Mesenchymal stem cell (in vitro differentiated cells and primary cell): ENCODE measurements around the gene EXOC6. TPM values are rescaled to one million over a fixed set of nuclear protein-coding genes. Genes with fewer than 3 reads are reported as not detected.

Experiments
- DNase-seq: peaks from one replicate; pipeline ENCODE4 v3.0.0-alpha.2; 2013
- H2AFZ ChIP-seq: one replicate; pipeline ENCODE4 v1.6.1; 2013; ENCODE audit warnings: low read depth, mild to moderate bottlenecking, control low read depth, inconsistent platforms, low read length, moderate library complexity
- H2AK5ac ChIP-seq: 2 replicates; pipeline ENCODE4 v1.6.1; 2013; ENCODE audit warnings: low read length, moderate library complexity, mild to moderate bottlenecking, inconsistent platforms; ENCODE audit not compliant: severe bottlenecking
- H2BK120ac ChIP-seq: one replicate; pipeline ENCODE4 v1.6.1; 2013; ENCODE audit warnings: low read depth, mild to moderate bottlenecking, inconsistent platforms, low read length, moderate library complexity
- H2BK12ac ChIP-seq, 2 experiments: one replicate each; pipeline ENCODE4 v1.6.1; 2013; ENCODE audit warnings: inconsistent platforms in 2 of 2, low read length in 2 of 2, mild to moderate bottlenecking in 2 of 2, moderate library complexity in 2 of 2, control low read depth in 1 of 2
- H2BK15ac ChIP-seq: one replicate; pipeline ENCODE4 v1.6.1; 2013; ENCODE audit warnings: mild to moderate bottlenecking, low read depth, inconsistent platforms; ENCODE audit not compliant: poor library complexity, severe bottlenecking
- H2BK5ac ChIP-seq: 2 replicates; pipeline ENCODE4 v1.6.1; 2013; ENCODE audit warnings: low read depth, mild to moderate bottlenecking, low read length, control low read depth, inconsistent platforms; ENCODE audit not compliant: poor library complexity, severe bottlenecking
- H3K14ac ChIP-seq, 2 experiments: one replicate each; pipeline ENCODE4 v1.6.1; 2013; ENCODE audit warnings: inconsistent platforms in 2 of 2, low read length in 2 of 2, control low read depth in 1 of 2, mild to moderate bottlenecking in 1 of 2, moderate library complexity in 1 of 2
- H3K18ac ChIP-seq, 2 experiments: one replicate each; pipeline ENCODE4 v1.6.1; 2013; ENCODE audit warnings: inconsistent platforms in 2 of 2, low read length in 2 of 2, control low read depth in 1 of 2, low read depth in 1 of 2, mild to moderate bottlenecking in 1 of 2
- H3K23ac ChIP-seq, 2 experiments: one replicate each; pipeline ENCODE4 v1.6.1; 2013; ENCODE audit warnings: inconsistent platforms in 2 of 2, low read length in 2 of 2, mild to moderate bottlenecking in 2 of 2, moderate library complexity in 2 of 2, control low read depth in 1 of 2
- H3K27ac ChIP-seq: 2 replicates; pipeline ENCODE4 v1.5.1; 2013; ENCODE audit warnings: mild to moderate bottlenecking, moderate library complexity, low read length, control low read depth, inconsistent platforms; ENCODE audit not compliant: poor library complexity, severe bottlenecking
- H3K27me3 ChIP-seq, 2 experiments: 2 replicates each; pipeline versions ENCODE4 v1.6.1 to v1.7.0; 2013; ENCODE audit warnings: low read length in 2 of 2, mild to moderate bottlenecking in 2 of 2, moderate library complexity in 2 of 2, control low read depth in 1 of 2, inconsistent platforms in 1 of 2; ENCODE audit not compliant: control insufficient read depth in 1 of 2, insufficient read depth in 1 of 2
- H3K36me3 ChIP-seq, 2 experiments: 2 replicates each; pipeline versions ENCODE4 v1.6.1 to v1.7.0; 2013; ENCODE audit warnings: low read length in 2 of 2, control low read depth in 1 of 2, inconsistent platforms in 1 of 2, low read depth in 1 of 2, mild to moderate bottlenecking in 1 of 2; ENCODE audit not compliant: insufficient read depth in 2 of 2, control insufficient read depth in 1 of 2
- H3K4ac ChIP-seq, 2 experiments: one replicate each; pipeline ENCODE4 v1.6.1; 2013; ENCODE audit warnings: inconsistent platforms in 2 of 2, low read length in 2 of 2, mild to moderate bottlenecking in 2 of 2, moderate library complexity in 2 of 2, control low read depth in 1 of 2, low read depth in 1 of 2
- H3K4me1 ChIP-seq: 2 replicates; pipeline ENCODE4 v1.6.1; 2013; ENCODE audit warnings: low read depth, low read length, control low read depth; ENCODE audit not compliant: control insufficient read depth, insufficient read depth
- H3K4me2 ChIP-seq: 2 replicates; pipeline ENCODE4 v1.6.1; 2013; ENCODE audit warnings: low read length, mild to moderate bottlenecking, inconsistent platforms; ENCODE audit not compliant: poor library complexity, severe bottlenecking
- H3K4me3 ChIP-seq, 2 experiments: 2 replicates each; pipeline versions ENCODE4 v1.5.1 to v1.7.0; 2013; ENCODE audit warnings: low read length in 2 of 2, mild to moderate bottlenecking in 2 of 2, control low read depth in 1 of 2, low read depth in 1 of 2; ENCODE audit not compliant: insufficient read depth in 1 of 2
- H3K79me1 ChIP-seq: replicated peaks from 2 replicates; pipeline ENCODE4 v1.6.1; 2013; ENCODE audit warnings: mild to moderate bottlenecking, control low read depth, low read length, inconsistent platforms; ENCODE audit not compliant: poor library complexity, severe bottlenecking
- H3K9ac ChIP-seq: 2 replicates; pipeline ENCODE4 v1.7.0; 2013; ENCODE audit warnings: mild to moderate bottlenecking, low read length, moderate library complexity
- H3K9me3 ChIP-seq: 2 replicates; pipeline ENCODE4 v1.7.0; 2013; ENCODE audit warnings: mild to moderate bottlenecking, low read length; ENCODE audit not compliant: control insufficient read depth
- H4K8ac ChIP-seq: one replicate; pipeline ENCODE4 v1.6.1; 2013; ENCODE audit warnings: inconsistent platforms, mild to moderate bottlenecking, low read length, moderate library complexity
- H4K91ac ChIP-seq: one replicate; pipeline ENCODE4 v1.6.1; 2013; ENCODE audit warnings: mild to moderate bottlenecking, low read length, inconsistent platforms
- WGBS: methylation state at CpG from one replicate; pipeline ENCODE4 v1.1.7; 2013; ENCODE audit warnings: mixed read lengths; 5-methylcytosine and 5-hydroxymethylcytosine counted together
- polyA plus RNA-seq, 2 experiments: library from polyadenylated mRNA; stranded (reverse); fragments of 200-250 nt; gene quantifications; one replicate each; pipeline ENCODE4 v1.2.3, GENCODE V29; 2013

Gene EXOC6
- polyA plus RNA-seq (2013, experiment 1 of 2): 6.3 TPM
- polyA plus RNA-seq (2013, experiment 2 of 2): 6.8 TPM

GRCh38 chr10:92848441-92849233 is at the start of gene EXOC6:
TSS of gene EXOC6 (plus strand) at chr10:92848520. CDS start at chr10:92848534, 14 bp downstream.
- peaks cover 0 to 17% of the 10 kb centered on the region in 2 experiments for H3K27me3 ChIP-seq
- H2BK15ac ChIP-seq: peak within 1 kb of the TSS; percentile 94
- H2AK5ac ChIP-seq: no peak within 1 kb of the TSS
- no peak within 1 kb of the TSS for H3K23ac ChIP-seq
- 1% methylated on average over 65 of the region's 103 CpGs for WGBS
- peak within 1 kb of the TSS; percentile 74 for H3K9ac ChIP-seq
- peak within 1 kb of the TSS; percentile 99 for H3K4me2 ChIP-seq
- peak within 1 kb of the TSS; percentile 94 for H2AFZ ChIP-seq
- peaks cover 5% of the 10 kb centered on the region for H3K79me1 ChIP-seq
- H3K9me3 ChIP-seq: no peaks in the 10 kb centered on the region
- peak within 1 kb of the TSS in 1 of 2 experiments; percentile 91 for H3K14ac ChIP-seq
- peak within 1 kb of the TSS; percentile 89 for H4K8ac ChIP-seq
- H4K91ac ChIP-seq: peak within 1 kb of the TSS; percentile 89
- peaks cover 6% of the 10 kb centered on the region for H3K4me1 ChIP-seq
- no peaks in the 10 kb centered on the region for H3K36me3 ChIP-seq
- H2BK12ac ChIP-seq: peak within 1 kb of the TSS in 1 of 2 experiments; percentile 83
- H3K27ac ChIP-seq: no peak within 1 kb of the TSS
- peak within 1 kb of the TSS; percentile 52 to 99 for H3K18ac ChIP-seq
- DNase-seq: peak; percentile 78
- no peak within 1 kb of the TSS for H2BK120ac ChIP-seq
- H3K4me3 ChIP-seq: peak within 1 kb of the TSS; percentile 80 to 83
- H2BK5ac ChIP-seq: no peak within 1 kb of the TSS
- peak within 1 kb of the TSS; percentile 89 to 91 for H3K4ac ChIP-seq

DNA sequence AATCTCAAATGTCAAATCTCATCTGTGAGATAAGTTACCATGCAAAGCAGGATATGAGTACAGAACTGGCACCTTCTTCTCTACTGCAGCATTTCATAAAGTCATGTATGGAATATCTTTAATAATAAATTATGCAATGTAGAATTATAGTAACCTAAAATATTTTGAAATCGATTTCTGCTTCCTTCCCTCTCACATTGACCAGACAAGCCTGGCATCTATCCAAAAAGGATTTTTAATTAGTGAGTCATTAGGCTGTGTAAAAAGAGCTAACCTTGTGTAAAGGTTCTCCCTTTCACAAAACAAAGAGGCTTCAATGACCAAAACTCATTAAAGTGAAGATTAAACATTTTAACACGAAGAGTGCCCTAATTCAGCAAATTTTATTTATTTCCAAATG is 48.8 kb upstream of the EXOC6 start:
- H3K23ac ChIP-seq: no peak overlapping the region
- H4K91ac ChIP-seq: no peak overlapping the region
- H3K9ac ChIP-seq: no peak overlapping the region
- no peak overlapping the region for H3K27ac ChIP-seq
- H2AK5ac ChIP-seq: no peak overlapping the region
- no peak overlapping the region for H2AFZ ChIP-seq
- no peaks in the 10 kb centered on the region for H3K79me1 ChIP-seq
- H2BK15ac ChIP-seq: no peak overlapping the region
- DNase-seq: peak; percentile 9
- H3K9me3 ChIP-seq: no peaks in the 10 kb centered on the region
- H3K4me1 ChIP-seq: no peaks in the 10 kb centered on the region
- H2BK5ac ChIP-seq: no peak overlapping the region
- no peaks in the 10 kb centered on the region for H3K36me3 ChIP-seq
- H2BK120ac ChIP-seq: no peak overlapping the region
- no peak overlapping the region for H3K4me3 ChIP-seq
- no peaks in the 10 kb centered on the region for H3K27me3 ChIP-seq
- H3K4ac ChIP-seq: no peak overlapping the region
- H3K14ac ChIP-seq: no peak overlapping the region
- H3K18ac ChIP-seq: no peak overlapping the region
- no peak overlapping the region for H2BK12ac ChIP-seq
- 80% methylated on average over 1 of the region's 2 CpGs for WGBS
- H4K8ac ChIP-seq: no peak overlapping the region
- no peak overlapping the region for H3K4me2 ChIP-seq

GRCh38 chr10:92800134-92800733 is 48.1 kb upstream of the EXOC6 start:
- no peak overlapping the region for H2BK120ac ChIP-seq
- no peak overlapping the region for H2BK12ac ChIP-seq
- no peak overlapping the region for H3K23ac ChIP-seq
- no peak overlapping the region for H2AFZ ChIP-seq
- no peaks in the 10 kb centered on the region for H3K4me1 ChIP-seq
- no peak overlapping the region for H3K4me3 ChIP-seq
- no peak overlapping the region for H2BK15ac ChIP-seq
- DNase-seq: no peak
- no peaks in the 10 kb centered on the region for H3K79me1 ChIP-seq
- no peak overlapping the region for H3K4me2 ChIP-seq
- no peak overlapping the region for H3K27ac ChIP-seq
- no peaks in the 10 kb centered on the region for H3K36me3 ChIP-seq
- H3K9me3 ChIP-seq: no peaks in the 10 kb centered on the region
- H3K27me3 ChIP-seq: no peaks in the 10 kb centered on the region
- WGBS: 90% methylated on average over 3 of the region's 5 CpGs
- H3K18ac ChIP-seq: no peak overlapping the region
- no peak overlapping the region for H2AK5ac ChIP-seq
- no peak overlapping the region for H4K8ac ChIP-seq
- H4K91ac ChIP-seq: no peak overlapping the region
- no peak overlapping the region for H2BK5ac ChIP-seq
- H3K4ac ChIP-seq: no peak overlapping the region
- H3K14ac ChIP-seq: no peak overlapping the region
- no peak overlapping the region for H3K9ac ChIP-seq
